Measurements from ENCODE around the gene DNAI4. TPM values are rescaled to one million over a fixed set of nuclear protein-coding genes. Genes with fewer than 3 reads are reported as not detected.

The DNAI4 gene
- polyA plus RNA-seq, 1 of the 3 experiments (the other 2 are of a cell fraction) = 1.3 TPM

GRCh38 chr1:66775646-66776045, 149.0 kb downstream of the DNAI4 start:
- Histone ChIP-seq H3K4me2 (no peak overlapping the region), H3F3A (replicated peaks; ENCODE audit: insufficient read depth) (no peaks in the 10 kb centered on the region), H3K9me2 (no peaks in the 10 kb centered on the region), H3K4me1 (ENCODE audit: control insufficient read depth in 1 of 2, insufficient read depth in 2 of 2, low read depth in 1 of 2, low read length in 1 of 2) (no peaks in the 10 kb centered on the region; a peak in 2 of 4 replicates), H2AFZ (ENCODE audit: low read depth) (no peak overlapping the region), H3K4me3 (ENCODE audit: low read depth in 2 of 2, low read length in 1 of 2) (no peak overlapping the region), H3K9me3 (no peaks in the 10 kb centered on the region), H3K36me3 (replicated peaks in 1 of 2; ENCODE audit: control insufficient read depth in 1 of 2, insufficient read depth in 2 of 2, low read length in 1 of 2) (no peaks in the 10 kb centered on the region), H3K27ac (ENCODE audit: low read depth in 2 of 2, low read length in 1 of 2) (no peak overlapping the region), H4K20me1 (ENCODE audit: insufficient read depth) (no peaks in the 10 kb centered on the region), H3K79me2 (ENCODE audit: insufficient read depth) (no peaks in the 10 kb centered on the region), H3K27me3 (ENCODE audit: insufficient read depth) (no peaks in the 10 kb centered on the region), H3K9ac (no peak overlapping the region)
- TF ChIP-seq RFX5 (IDR thresholded peaks at IDR 0.05; ENCODE audit: low read length) (no peak), CTCF (IDR thresholded peaks at IDR 0.05) (no peak), REST (IDR thresholded peaks at IDR 0.05; ENCODE audit: low read depth, low read length) (no peak), MEF2A (IDR thresholded peaks at IDR 0.05; ENCODE audit: borderline replicate concordance, low read depth) (no peak), SMC3 (IDR thresholded peaks at IDR 0.05; ENCODE audit: low read depth, low read length) (no peak), NFIC (IDR thresholded peaks at IDR 0.05; ENCODE audit: borderline replicate concordance) (no peak), IRF3 (IDR thresholded peaks at IDR 0.05; ENCODE audit: low read depth, low read length) (no peak), RCOR1 (IDR thresholded peaks at IDR 0.05; ENCODE audit: low read length) (no peak), JUND (IDR thresholded peaks at IDR 0.05) (no peak), RAD21 (IDR thresholded peaks at IDR 0.05; ENCODE audit: low read length) (no peak), USF2 (IDR thresholded peaks at IDR 0.05; ENCODE audit: borderline replicate concordance, low read depth, low read length) (no peak)
- ChIA-PET CTCF (no interaction called here), POLR2A (interaction anchor here (0.6 kb wide), 1 partner anchor 159 kb away, joined by 5 read pairs; no protein-coding TSS in a partner anchor)
- DNase-seq = no peak
- 80% methylated on average over 3 of the region's 3 CpGs for WGBS (ENCODE audit: low lambda C conversion rate)
